B cell (primary cell): ENCODE data around the gene KLHL26. TPM values are rescaled to one million over a fixed set of nuclear protein-coding genes. Genes with fewer than 3 reads are reported as not detected.

Experiments
- ATAC-seq: fragments of 200-7000 bp; cut with Tn5 transposase; one replicate; pipeline ENCODE4 v1.10.0; 2021; ENCODE audit warnings: low read depth, mild to moderate bottlenecking, moderate number of reproducible peaks, moderate library complexity
- CTCF ChIA-PET: fragments of 350-600 bp; sonication (Branson Sonifier 250); formaldehyde crosslinking; loops from one replicate; lab custom pipeline; 2021; ENCODE audit warnings: antibody characterized with exemption, inconsistent platforms; lab: Charles Lee
- POLR2A ChIA-PET: fragments of 350-600 bp; sonication (Branson Sonifier 250); formaldehyde crosslinking; loops from one replicate; lab custom pipeline; 2021; ENCODE audit warnings: antibody characterized with exemption; lab: Charles Lee
- DNase-seq: peaks from one replicate; pipeline ENCODE4 v3.0.0; 2013
- H2AFZ ChIP-seq: 2 replicates; pipeline ENCODE4 v1.6.1; 2012; ENCODE audit warnings: mild to moderate bottlenecking, low read depth, low read length; ENCODE audit not compliant: insufficient read depth, poor library complexity, severe bottlenecking
- H3K27ac ChIP-seq, 2 donors: 1 replicate in 1 of 2; 2 replicates in 1 of 2; pipeline ENCODE4 v1.5.1; 2012 to 2013; ENCODE audit warnings: low read length in 2 of 2, mild to moderate bottlenecking in 2 of 2, moderate library complexity in 1 of 2
- H3K27me3 ChIP-seq, 4 experiments: fragments of 200-600 bp in 1 of 4; sonication (generic) in 1 of 4; replicated peaks in 1 of 4; 1 replicate in 2 of 4; 2 replicates in 2 of 4; pipeline versions ENCODE4 v1.6.1 to v1.7.0; 2013 to 2016; ENCODE audit warnings: low read length in 3 of 4, mild to moderate bottlenecking in 2 of 4, mixed read lengths in 1 of 4, moderate library complexity in 1 of 4; ENCODE audit not compliant: insufficient read depth in 4 of 4, control insufficient read depth in 3 of 4; ENCODE audit errors: control extremely low read depth in 1 of 4
- H3K36me3 ChIP-seq, 2 experiments: replicated peaks in 1 of 2; 1 replicate in 1 of 2; 2 replicates in 1 of 2; pipeline versions ENCODE4 v1.6.1 to v1.7.1; 2013; ENCODE audit warnings: low read length in 1 of 2; ENCODE audit not compliant: insufficient read depth in 2 of 2, control insufficient read depth in 1 of 2; ENCODE audit errors: control extremely low read depth in 1 of 2, extremely low read depth in 1 of 2
- H3K4me1 ChIP-seq, 2 donors: fragments of 200-600 bp in 1 of 2; sonication (generic) in 1 of 2; 1 replicate in 1 of 2; 2 replicates in 1 of 2; pipeline versions ENCODE4 v1.5.1 to v1.6.1; 2013 to 2017; ENCODE audit warnings: low read length in 2 of 2; ENCODE audit not compliant: control insufficient read depth in 2 of 2, insufficient read depth in 2 of 2
- H3K4me2 ChIP-seq: replicated peaks from 2 replicates; pipeline ENCODE3; 2012; ENCODE audit warnings: mild to moderate bottlenecking, low read depth, low read length; ENCODE audit not compliant: poor library complexity, severe bottlenecking
- H3K4me3 ChIP-seq, 5 experiments: fragments of 200-600 bp in 1 of 5; sonication (generic) in 1 of 5; 1 replicate in 3 of 5; 2 replicates in 2 of 5; pipeline versions ENCODE4 v1.5.1 to v1.7.0; 2011 to 2016; ENCODE audit warnings: low read length in 4 of 5, mild to moderate bottlenecking in 4 of 5, low read depth in 2 of 5, control low read depth in 1 of 5, moderate library complexity in 1 of 5; ENCODE audit not compliant: insufficient read depth in 1 of 5; ENCODE audit errors: control extremely low read depth in 1 of 5, extremely low read depth in 1 of 5
- H3K79me2 ChIP-seq: fragments of 200-600 bp; sonication (generic); one replicate; pipeline ENCODE4 v1.6.0; 2016; ENCODE audit warnings: low read length; ENCODE audit not compliant: control insufficient read depth, insufficient read depth
- H3K9ac ChIP-seq: fragments of 200-600 bp; sonication (generic); 2 replicates; pipeline ENCODE4 v1.6.1; 2017; ENCODE audit warnings: mild to moderate bottlenecking, low read length, moderate library complexity
- H3K9me3 ChIP-seq, 3 donors: one replicate each; pipeline versions ENCODE4 v1.6.1 to v1.7.1; 2013; ENCODE audit warnings: low read length in 2 of 3; ENCODE audit not compliant: control insufficient read depth in 2 of 3, insufficient read depth in 1 of 3; ENCODE audit errors: control extremely low read depth in 1 of 3
- H4K20me1 ChIP-seq: 2 replicates; pipeline ENCODE4 v1.6.0; 2012; ENCODE audit warnings: mild to moderate bottlenecking, low read length; ENCODE audit not compliant: insufficient read depth, control insufficient read depth, poor library complexity, severe bottlenecking
- H3K27ac Mint-ChIP-seq: one replicate; pipeline ENCODE4 v1.8.0; 2021; ENCODE audit warnings: mixed read lengths
- H3K27me3 Mint-ChIP-seq: one replicate; pipeline ENCODE4 v1.8.0; 2021; ENCODE audit warnings: mixed read lengths
- H3K4me1 Mint-ChIP-seq: one replicate; pipeline ENCODE4 v1.8.0; 2021; ENCODE audit warnings: mixed read lengths
- H3K4me3 Mint-ChIP-seq: one replicate; pipeline ENCODE4 v1.8.0; 2021; ENCODE audit warnings: mixed read lengths
- H3K9me3 Mint-ChIP-seq: one replicate; pipeline ENCODE4 v1.8.0; 2022; ENCODE audit warnings: mixed read lengths; ENCODE audit not compliant: insufficient read depth
- EZH2 ChIP-seq: IDR thresholded peaks from 2 replicates; pipeline ENCODE4 v1.6.1; 2012; ENCODE audit warnings: borderline replicate concordance, low read depth, mild to moderate bottlenecking, moderate library complexity, low read length; ENCODE audit not compliant: insufficient read depth, poor library complexity, severe bottlenecking
- WGBS: methylation state at CpG from one replicate; pipeline ENCODE4 v1.1.5; 2013; ENCODE audit warnings: missing lambda C conversion rate; ENCODE audit not compliant: insufficient coverage; 5-methylcytosine and 5-hydroxymethylcytosine counted together
- intact Hi-C: fragments of 100-400 bp; cut with micrococcal nuclease; formaldehyde crosslinking; loops from one replicate; pipeline ENCODE4 v1.10.0; 2022
- polyA plus RNA-seq: library from polyadenylated mRNA; depleted of rRNA; stranded (reverse); fragments of >200 nt; gene quantifications from 2 replicates; pipeline ENCODE4 v1.2.3, GENCODE V29; 2012
- total RNA-seq, 2 donors: library from RNA; stranded (reverse); fragments of 120-200 nt in 1 of 2; gene quantifications; 1 replicate in 1 of 2; 2 replicates in 1 of 2; pipeline versions ENCODE4 v1.2.3 to v1.2.4, GENCODE V29; 2013 to 2022
- TF ChIP-seq, protein P1 (sequence below): fragments of 200-600 bp; IDR thresholded peaks from one replicate; pipeline ENCODE4 v1.8.0; 2022; ENCODE audit warnings: antibody characterized with exemption, mild to moderate bottlenecking

The KLHL26 gene
- total and polyA plus RNA-seq, 2 donors (not counting 1 experiment from before 2014, with no cell fraction given): 5.0 to 14.6 TPM

DNA sequence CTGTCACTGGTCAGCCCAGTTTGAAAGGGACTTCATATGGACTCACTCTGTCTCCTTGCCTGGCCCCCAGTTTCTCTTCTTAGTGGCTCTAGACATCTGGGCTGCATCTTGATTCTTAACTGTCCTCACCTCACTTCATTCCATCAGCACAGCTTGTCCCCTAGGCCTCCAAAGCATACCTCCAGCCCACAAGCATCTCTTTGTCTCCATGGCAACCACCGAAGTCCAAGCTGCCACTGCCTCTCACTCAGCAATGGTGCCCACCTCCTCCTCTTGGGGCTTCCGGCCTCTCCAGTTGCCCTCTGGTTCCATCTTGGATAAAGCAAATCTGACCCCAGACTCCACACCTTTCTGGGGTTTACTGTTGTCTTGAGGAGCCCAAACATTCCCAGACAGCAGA lies 9.9 kb upstream of the KLHL26 start:
- Histone ChIP-seq H3K4me3 (no peak overlapping the region), H3K4me1 (no peaks in the 10 kb centered on the region), H3K36me3 (no peaks in the 10 kb centered on the region), H3K9ac (no peak overlapping the region), H3K79me2 (no peaks in the 10 kb centered on the region), H3K27me3 (peaks cover 0 to 4% (median 0%) of the 10 kb centered on the region in 4 experiments), H4K20me1 (no peaks in the 10 kb centered on the region), H3K9me3 (peaks cover 0 to 3% (median 0%) of the 10 kb centered on the region in 3 donors), H3K27ac (no peak overlapping the region), H2AFZ (no peak overlapping the region), H3K4me2 (no peak overlapping the region)
- intact Hi-C loops: no loop called here
- H3K4me3 Mint-ChIP-seq: no peak overlapping the region
- ATAC-seq (no peak), DNase-seq (no peak)
- H3K27ac Mint-ChIP-seq: no peak overlapping the region
- H3K9me3 Mint-ChIP-seq: no peaks in the 10 kb centered on the region
- TF ChIP-seq, protein P1, sequence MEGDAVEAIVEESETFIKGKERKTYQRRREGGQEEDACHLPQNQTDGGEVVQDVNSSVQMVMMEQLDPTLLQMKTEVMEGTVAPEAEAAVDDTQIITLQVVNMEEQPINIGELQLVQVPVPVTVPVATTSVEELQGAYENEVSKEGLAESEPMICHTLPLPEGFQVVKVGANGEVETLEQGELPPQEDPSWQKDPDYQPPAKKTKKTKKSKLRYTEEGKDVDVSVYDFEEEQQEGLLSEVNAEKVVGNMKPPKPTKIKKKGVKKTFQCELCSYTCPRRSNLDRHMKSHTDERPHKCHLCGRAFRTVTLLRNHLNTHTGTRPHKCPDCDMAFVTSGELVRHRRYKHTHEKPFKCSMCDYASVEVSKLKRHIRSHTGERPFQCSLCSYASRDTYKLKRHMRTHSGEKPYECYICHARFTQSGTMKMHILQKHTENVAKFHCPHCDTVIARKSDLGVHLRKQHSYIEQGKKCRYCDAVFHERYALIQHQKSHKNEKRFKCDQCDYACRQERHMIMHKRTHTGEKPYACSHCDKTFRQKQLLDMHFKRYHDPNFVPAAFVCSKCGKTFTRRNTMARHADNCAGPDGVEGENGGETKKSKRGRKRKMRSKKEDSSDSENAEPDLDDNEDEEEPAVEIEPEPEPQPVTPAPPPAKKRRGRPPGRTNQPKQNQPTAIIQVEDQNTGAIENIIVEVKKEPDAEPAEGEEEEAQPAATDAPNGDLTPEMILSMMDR: no peak
- WGBS: 60% methylated on average over 2 of the region's 2 CpGs
- CTCF ChIA-PET: interaction anchor here (0.6 kb wide), 1 partner anchor 217 kb away, joined by 4 read pairs; no protein-coding TSS in a partner anchor
- POLR2A ChIA-PET: no interaction called here
- peaks cover 6% of the 10 kb centered on the region for H3K27me3 Mint-ChIP-seq
- H3K4me1 Mint-ChIP-seq: peaks cover 2% of the 10 kb centered on the region

DNA sequence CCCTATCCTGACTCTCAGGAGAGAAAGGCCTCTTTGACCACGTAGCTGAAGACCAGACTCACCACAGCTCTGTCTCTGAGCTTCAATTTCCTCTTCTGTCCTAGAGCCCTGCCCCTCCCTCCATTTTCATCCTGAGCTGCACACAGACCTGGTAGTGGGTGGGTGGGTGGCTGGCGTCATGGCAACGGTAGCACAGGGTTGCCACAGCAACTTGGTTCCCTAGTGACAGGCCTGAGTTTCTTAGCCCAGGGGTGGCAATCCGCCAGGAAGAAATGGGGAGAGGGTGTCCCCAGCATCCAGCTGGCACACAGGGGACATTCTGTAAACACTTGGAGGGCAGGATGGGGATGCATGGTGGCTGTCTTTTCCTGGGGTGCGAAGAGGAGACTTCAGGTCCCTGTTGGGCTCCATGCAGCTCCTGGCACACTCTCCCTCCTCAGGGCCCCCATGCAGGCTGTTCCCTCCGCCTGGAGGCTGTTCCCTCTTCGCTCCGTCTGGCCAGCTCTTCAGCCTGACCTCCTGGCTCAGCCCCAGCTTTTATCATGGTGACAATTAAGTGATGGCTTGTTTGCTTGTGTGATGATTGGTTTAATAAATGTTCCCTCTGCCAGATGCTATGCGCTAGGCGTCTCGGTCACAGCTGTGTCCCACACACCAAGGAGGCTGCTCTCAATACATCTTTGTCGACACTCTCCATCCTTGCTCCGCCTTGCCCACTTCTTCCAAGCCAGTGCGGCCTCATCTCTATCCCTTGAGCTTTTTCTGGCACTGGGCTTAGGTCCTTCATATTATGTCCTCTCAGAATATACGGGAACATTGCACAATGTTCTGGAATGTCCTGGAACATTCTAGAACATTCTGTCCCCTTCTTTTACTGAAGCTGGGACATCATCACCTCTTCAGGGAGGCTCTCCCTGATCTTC lies 7.4 kb upstream of the KLHL26 start:
- Histone ChIP-seq H3K4me2 (no peak overlapping the region), H3K79me2 (no peaks in the 10 kb centered on the region), H2AFZ (no peak overlapping the region), H3K27me3 (no peaks in the 10 kb centered on the region), H3K4me1 (no peaks in the 10 kb centered on the region), H3K36me3 (no peaks in the 10 kb centered on the region), H3K9me3 (peaks cover 0 to 3% (median 0%) of the 10 kb centered on the region in 3 donors), H4K20me1 (no peaks in the 10 kb centered on the region), H3K4me3 (no peak overlapping the region), H3K9ac (no peak overlapping the region), H3K27ac (no peak overlapping the region)
- no peak overlapping the region for H3K27ac Mint-ChIP-seq
- 86% methylated on average over 12 of the region's 15 CpGs for WGBS
- H3K27me3 Mint-ChIP-seq: peaks cover 9% of the 10 kb centered on the region
- H3K4me3 Mint-ChIP-seq: no peak overlapping the region
- DNase-seq (no peak), ATAC-seq (no peak)
- no peaks in the 10 kb centered on the region for H3K9me3 Mint-ChIP-seq
- no peaks in the 10 kb centered on the region for H3K4me1 Mint-ChIP-seq
- ChIA-PET POLR2A (interaction anchor here (0.7 kb wide), 1 partner anchor 139 kb away, joined by 5 read pairs; no protein-coding TSS in a partner anchor), CTCF (interaction anchor here (0.6 to 1.1 kb wide), 3 partner anchors 36 to 206 kb away, joined by 3 read pairs; no protein-coding TSS in a partner anchor)
- intact Hi-C loops: no loop called here
- no peak for TF ChIP-seq EZH2
- TF ChIP-seq, protein P1: no peak
